Endometrium (tissue), 2 donors: ENCODE results near the gene CEBPE.
A peak's percentile ranks its signal among the peaks of the same experiment; 100 is the strongest.

Experiments
- FAIRE-seq: peaks from 2 replicates; lab custom pipeline; 2012; peaks lifted over from hg19 to GRCh38; lab: Jason Lieb, UNC
- donor health status: control.
- donor health status: control.

CEBPE gene

GRCh38 chr14:23118506-23119362, at the start of gene CEBPE:
TSS of gene CEBPE (minus strand) at chr14:23119255. CDS start at chr14:23119091, 164 bp downstream.
- FAIRE-seq: no peak

GRCh38 chr14:23168246-23168645, 49.2 kb upstream of the CEBPE start:
- FAIRE-seq: no peak

GRCh38 chr14:23167116-23167847, 48.2 kb upstream of the CEBPE start:
- no peak for FAIRE-seq

GRCh38 chr14:23164949-23165348, 45.9 kb upstream of the CEBPE start:
- FAIRE-seq: no peak

GRCh38 chr14:23164250-23164649, 45.2 kb upstream of the CEBPE start:
- no peak for FAIRE-seq

GRCh38 chr14:23163830-23164229, 44.8 kb upstream of the CEBPE start:
- FAIRE-seq: no peak

GRCh38 chr14:23162800-23163199, 43.7 kb upstream of the CEBPE start:
- no peak for FAIRE-seq

GRCh38 chr14:23162005-23162404, 43.0 kb upstream of the CEBPE start:
- no peak for FAIRE-seq

GRCh38 chr14:23160924-23161522, 42.0 kb upstream of the CEBPE start:
- peak; percentile 29 for FAIRE-seq

- no peak for FAIRE-seq
These were observed 40.5 kb upstream of the CEBPE start for GRCh38 chr14:23159532-23159931.

GRCh38 chr14:23158779-23159178, 39.7 kb upstream of the CEBPE start:
- no peak for FAIRE-seq

- FAIRE-seq: no peak
These were observed 36.0 kb upstream of the CEBPE start for GRCh38 chr14:23154964-23155587.

GRCh38 chr14:23153851-23154796, 35.1 kb upstream of the CEBPE start:
- FAIRE-seq: peak; percentile 15

GRCh38 chr14:23151342-23151741, 32.3 kb upstream of the CEBPE start:
- FAIRE-seq: no peak

GRCh38 chr14:23149745-23150144, 30.7 kb upstream of the CEBPE start:
- no peak for FAIRE-seq

- no peak for FAIRE-seq
These were observed 29.7 kb upstream of the CEBPE start for GRCh38 chr14:23148591-23149249.

- FAIRE-seq: no peak
These were observed 28.6 kb upstream of the CEBPE start for GRCh38 chr14:23147676-23148075.

- FAIRE-seq: no peak
These were observed 27.9 kb upstream of the CEBPE start for GRCh38 chr14:23146980-23147379.

- FAIRE-seq: no peak
These were observed 27.4 kb upstream of the CEBPE start for GRCh38 chr14:23146351-23146910.

GRCh38 chr14:23145794-23146350, 26.8 kb upstream of the CEBPE start:
- no peak for FAIRE-seq
